K562 (cell line): ENCODE measurements around the gene HPS1. TPM values are rescaled to one million over a fixed set of nuclear protein-coding genes. Genes with fewer than 3 reads are reported as not detected.

Source experiments
- ATAC-seq: fragments of 200-7000 bp; cut with Tn5 transposase; 3 replicates; pipeline ENCODE4 v1.9.1; 2020; ENCODE audit warnings: moderate library complexity
- BruUV-seq: library from RNA; stranded (reverse); fragments of 400-500 nt; replicated peaks from 2 replicates; lab custom pipeline; 2021; lab: Mats Ljungman, UMichigan
- CTCF ChIA-PET: fragments of 300-600 bp; formaldehyde crosslinking; extraction: SDS; loops from one replicate; lab custom pipeline; 2021; ENCODE audit warnings: low intra/inter-chr PET ratio; lab: Yijun Ruan, JAX
- POLR2A ChIA-PET: fragments of 300-600, 350-650 bp; sonication (Branson Sonifier 250); formaldehyde crosslinking; extraction: SDS; loops from one replicate; lab custom pipeline; 2021; ENCODE audit warnings: antibody characterized with exemption, inconsistent platforms; lab: Yijun Ruan, JAX
- DNase-seq, 4 experiments: peaks; one replicate each; pipeline versions ENCODE4 v3.0.0 to v3.0.0-alpha.2; 2011 to 2018; ENCODE audit warnings: low spot score in 3 of 4, mixed read lengths in 3 of 4; ENCODE audit errors: extremely low read depth in 1 of 4
- FAIRE-seq: peaks from 2 replicates; lab custom pipeline; 2011; peaks lifted over from hg19 to GRCh38; lab: Jason Lieb, UNC
- H2AFZ ChIP-seq: 2 replicates; pipeline ENCODE4 v1.6.0; 2011; ENCODE audit warnings: low read depth, low read length, control low read depth, inconsistent platforms
- H3K27ac ChIP-seq: fragments of 200-600 bp; 3 replicates; pipeline ENCODE4 v1.8.0; 2011; ENCODE audit warnings: low read depth, mild to moderate bottlenecking, control low read depth, inconsistent platforms, low read length, moderate library complexity, mixed read lengths; ENCODE audit errors: extremely low read depth
- H3K27me3 ChIP-seq, 2 experiments: fragments of 300-600 bp in 1 of 2; 2 replicates in 1 of 2; 3 replicates in 1 of 2; pipeline versions ENCODE4 v1.6.0 to v1.8.0; 2011; ENCODE audit warnings: inconsistent platforms in 2 of 2, low read length in 2 of 2, mild to moderate bottlenecking in 1 of 2, mixed read lengths in 1 of 2, moderate library complexity in 1 of 2; ENCODE audit not compliant: control insufficient read depth in 2 of 2, insufficient read depth in 2 of 2
- H3K36me3 ChIP-seq: fragments of 300-600 bp; 3 replicates; pipeline ENCODE4 v1.8.0; 2011; ENCODE audit warnings: mild to moderate bottlenecking, low read length, inconsistent platforms; ENCODE audit not compliant: control insufficient read depth, insufficient read depth
- H3K4me1 ChIP-seq, 2 experiments: fragments of 200-600 bp in 1 of 2; replicated peaks in 1 of 2; 2 replicates in 1 of 2; 3 replicates in 1 of 2; pipeline versions ENCODE4 v1.5.1 to v1.8.0; 2011; ENCODE audit warnings: inconsistent platforms in 2 of 2, low read length in 2 of 2, mild to moderate bottlenecking in 1 of 2, mixed read lengths in 1 of 2, moderate library complexity in 1 of 2; ENCODE audit not compliant: control insufficient read depth in 2 of 2, insufficient read depth in 2 of 2
- H3K4me2 ChIP-seq: 2 replicates; pipeline ENCODE4 v1.6.1; 2011; ENCODE audit warnings: low read length, control low read depth, inconsistent platforms, mixed read lengths; ENCODE audit not compliant: insufficient read depth
- H3K4me3 ChIP-seq: fragments of 200-600 bp; sonication (generic), shearing (Covaris generic); 2 replicates; pipeline ENCODE4 v1.5.1; 2016; ENCODE audit warnings: control low read depth, inconsistent platforms
- H3K79me2 ChIP-seq: fragments of 200-600 bp; 3 replicates; pipeline ENCODE4 v1.8.0; 2011; ENCODE audit warnings: low read length, inconsistent platforms; ENCODE audit not compliant: control insufficient read depth, insufficient read depth
- H3K9ac ChIP-seq, 2 experiments: 2 replicates each; pipeline versions ENCODE4 v1.6.0 to v1.6.1; 2011; ENCODE audit warnings: low read depth in 2 of 2, low read length in 2 of 2, control low read depth in 1 of 2, inconsistent platforms in 1 of 2, mild to moderate bottlenecking in 1 of 2, mixed read lengths in 1 of 2; ENCODE audit not compliant: insufficient read depth in 1 of 2
- H3K9me1 ChIP-seq: one replicate; pipeline ENCODE4 v1.6.0; 2011; ENCODE audit warnings: inconsistent platforms, mild to moderate bottlenecking, low read length, moderate library complexity; ENCODE audit not compliant: control insufficient read depth, insufficient read depth
- H3K9me3 ChIP-seq: replicated peaks from 2 replicates; pipeline ENCODE4 v1.5.1; 2011; ENCODE audit warnings: low read depth, low read length, inconsistent platforms; ENCODE audit not compliant: control insufficient read depth, insufficient read depth
- H4K20me1 ChIP-seq: replicated peaks from 2 replicates; pipeline ENCODE4 v1.6.1; 2011; ENCODE audit warnings: low read length, inconsistent platforms, mixed read lengths; ENCODE audit not compliant: control insufficient read depth, insufficient read depth
- CREB3 ChIP-seq: fragments of 450-650 bp; conservative IDR thresholded peaks from 2 replicates; pipeline ENCODE4 v1.6.1; 2016; ENCODE audit warnings: missing genetic modification characterization, low read depth, mild to moderate bottlenecking, missing compliant biosample characterization, moderate library complexity
- CTCF ChIP-seq, 3 experiments: IDR thresholded peaks in 2 of 3; conservative IDR thresholded peaks in 1 of 3; 2 replicates each; pipeline ENCODE4 v1.5.1; 2011 to 2012; ENCODE audit warnings: low read length in 3 of 3, mild to moderate bottlenecking in 3 of 3, control low read depth in 2 of 3, improper control_type of control experiment in 1 of 3, inconsistent platforms in 1 of 3, low read depth in 1 of 3, mixed read lengths in 1 of 3, moderate library complexity in 1 of 3; ENCODE audit not compliant: insufficient read depth in 2 of 3
- ELF4 ChIP-seq: fragments of 450-650 bp; formaldehyde crosslinking; IDR thresholded peaks from 2 replicates; pipeline ENCODE4 v1.4.0; 2022; ENCODE audit warnings: missing genetic modification characterization
- ELK1 ChIP-seq: sonication (generic); formaldehyde crosslinking; IDR thresholded peaks from 2 replicates; pipeline ENCODE4 v1.8.1; 2022; ENCODE audit warnings: missing genetic modification reagents
- FOXM1 ChIP-seq, 2 experiments: fragments of 450-650 bp in 1 of 2; sonication (generic) in 1 of 2; formaldehyde crosslinking in 1 of 2; IDR thresholded peaks; 2 replicates each; pipeline versions ENCODE4 v1.6.1 to v1.9.0; 2017 to 2022; ENCODE audit warnings: low read depth in 2 of 2, mild to moderate bottlenecking in 2 of 2, missing genetic modification reagents in 1 of 2, moderate library complexity in 1 of 2
- HBP1 ChIP-seq: fragments of 450-650 bp; formaldehyde crosslinking; IDR thresholded peaks from 2 replicates; pipeline ENCODE4 v1.4.0; 2022; ENCODE audit warnings: missing genetic modification characterization
- MAZ ChIP-seq, 2 experiments: fragments of 450-650 bp in 1 of 2; sonication (generic) in 1 of 2; formaldehyde crosslinking; IDR thresholded peaks in 1 of 2; conservative IDR thresholded peaks in 1 of 2; 2 replicates each; pipeline versions ENCODE4 v1.4.0 to v1.5.0; 2020; ENCODE audit warnings: mild to moderate bottlenecking in 1 of 2, missing genetic modification reagents in 1 of 2
- MED1 ChIP-seq: sonication (generic); formaldehyde crosslinking; IDR thresholded peaks from 2 replicates; pipeline ENCODE4 v1.8.1; 2023; ENCODE audit warnings: missing genetic modification reagents, borderline replicate concordance
- PHB ChIP-seq: fragments of 250-450 bp; sonication (Bioruptor Pico); IDR thresholded peaks from 2 replicates; pipeline ENCODE4 v1.5.0; 2021
- POLR2G ChIP-seq: fragments of 200-400 bp; formaldehyde crosslinking; IDR thresholded peaks from 2 replicates; pipeline ENCODE4 v1.6.1; 2017; ENCODE audit warnings: low read depth, mild to moderate bottlenecking, antibody characterized with exemption, low read length, moderate library complexity
- RB1 ChIP-seq: fragments of 450-650 bp; IDR thresholded peaks from 2 replicates; pipeline ENCODE4 v1.6.1; 2017; ENCODE audit warnings: low read depth, mild to moderate bottlenecking
- SNRNP70 ChIP-seq: fragments of 200-400 bp; formaldehyde crosslinking; optimal IDR thresholded peaks from 2 replicates; pipeline ENCODE3; 2017; ENCODE audit warnings: low read depth, low read length
- ZBTB5 ChIP-seq: fragments of 450-650 bp; IDR thresholded peaks from 2 replicates; pipeline ENCODE4 v1.6.1; 2017; ENCODE audit warnings: antibody characterized with exemption
- ZNF57 ChIP-seq: fragments of 450-650 bp; formaldehyde crosslinking; IDR thresholded peaks from 2 replicates; pipeline ENCODE4 v1.4.0; 2020; ENCODE audit warnings: mild to moderate bottlenecking, moderate library complexity
- WGBS: fragments of 100-300 bp; shearing (Covaris generic); methylation state at CpG from one replicate; pipeline ENCODE4 v1.1.6; 2016; ENCODE audit warnings: low coverage, mixed read lengths; ENCODE audit not compliant: insufficient coverage; ENCODE audit errors: missing lambda C conversion rate; 5-methylcytosine and 5-hydroxymethylcytosine counted together
- in situ Hi-C: fragments of 300-500 bp; cut with MboI; formaldehyde crosslinking; loops from 4 replicates; pipeline ENCODE4 v1.15.0; 2018; ENCODE audit warnings: inconsistent platforms, mixed read lengths
- intact Hi-C: fragments of 100-400 bp; cut with micrococcal nuclease; formaldehyde crosslinking; loops from 2 replicates; pipeline ENCODE4 v1.14.2; 2022
- polyA plus RNA-seq, 8 experiments: library from polyadenylated mRNA; depleted of rRNA in 4 of 8; stranded (reverse) in 5 of 8; unstranded in 3 of 8; fragments of >200 nt; fragmentation: Nextera tagmentation in 2 of 8; fragmentation: Illumina TruSeq in 1 of 8; extraction: Ambion mirVana in 2 of 8; extraction: Trizol in 1 of 8; gene quantifications; 2 replicates each; pipeline versions ENCODE4 v1.2.1 to v1.2.3, GENCODE V29; 2011 to 2014; ENCODE audit warnings: inconsistent platforms in 1 of 8, missing spikeins in 1 of 8
- total RNA-seq, 7 experiments: library from RNA; depleted of rRNA in 6 of 7; stranded (reverse); fragments of >200 nt in 6 of 7; fragmentation: Illumina TruSeq in 2 of 7; extraction: Trizol in 2 of 7; gene quantifications; 2 replicates each; pipeline versions ENCODE4 v1.2.1 to v1.2.3, GENCODE V29; 2011 to 2021; ENCODE audit warnings: low replicate concordance in 1 of 7

Gene HPS1
- total and polyA plus RNA-seq, 9 of the 15 experiments (the other 6 are each of a cell fraction or from before 2014, with no cell fraction given) = 18.1 to 43.6 (median 26.3) TPM

- DNase-seq = peak in 1 of 4 experiments; percentile 41
- no peak overlapping the region for H3K27ac ChIP-seq
- no peak overlapping the region for H3K4me3 ChIP-seq
- no peaks in the 10 kb centered on the region for H3K27me3 ChIP-seq
- WGBS = 73% methylated on average over 3 of the region's 9 CpGs
- H2AFZ ChIP-seq = no peak overlapping the region
- no peaks in the 10 kb centered on the region for H3K9me3 ChIP-seq
- H4K20me1 ChIP-seq = no peaks in the 10 kb centered on the region
- no peak overlapping the region for H3K9ac ChIP-seq
- peak; percentile 81 for ATAC-seq
- no peaks in the 10 kb centered on the region for H3K9me1 ChIP-seq
- POLR2A ChIA-PET = interaction anchor here (0.6 to 1.2 kb wide), 2 partner anchors 11 to 376 kb away, joined by 3 to 4 read pairs; no protein-coding TSS in a partner anchor
- peaks cover 0 to 9% of the 10 kb centered on the region in 2 experiments; a peak in 1 of 5 replicates for H3K4me1 ChIP-seq
- H3K4me2 ChIP-seq = no peak overlapping the region
- no peak for FAIRE-seq
- intact Hi-C loops = no loop called here
- peaks cover 33% of the 10 kb centered on the region; the same call in 2 of the 3 replicates for H3K36me3 ChIP-seq
- CTCF ChIA-PET = interaction anchor here (1.0 kb wide), 1 partner anchor 43 kb away, joined by 4 read pairs; no protein-coding TSS in a partner anchor
- no TSS peak for BruUV-seq
- in situ Hi-C loops = loop anchor here (10.0 kb wide), 1 partner anchor 241 kb away; no protein-coding TSS in a partner anchor
- no peaks in the 10 kb centered on the region for H3K79me2 ChIP-seq
- TF ChIP-seq PHB (CRISPR knock-in tag) (no peak), POLR2G (peak; percentile 54), ELF4 (CRISPR knock-in tag) (no peak), ELK1 (no peak), MAZ (CRISPR knock-in tag; conservative IDR thresholded peaks at IDR 0.05 in 1 of 2, IDR thresholded peaks at IDR 0.05 in 1 of 2) (no peak), CTCF (IDR thresholded peaks at IDR 0.05 in 2 of 3, conservative IDR thresholded peaks at IDR 0.05 in 1 of 3; ENCODE audit: insufficient read depth in 2 of 3, low read depth in 1 of 3, low read length in 3 of 3) (peak; percentile 32 to 40 (median 33); a peak in 3 of 6 replicates), ZBTB5 (no peak), FOXM1 (IDR thresholded peaks at IDR 0.05; ENCODE audit: low read depth) (no peak), FOXM1 (CRISPR knock-in tag; IDR thresholded peaks at IDR 0.05; ENCODE audit: low read depth) (no peak), SNRNP70 (no peak), RB1 (no peak), MED1 (CRISPR knock-in tag) (no peak), ZNF57 (CRISPR knock-in tag) (no peak), CREB3 (tag) (no peak), HBP1 (CRISPR knock-in tag) (no peak)
These were observed 23.0 kb downstream of the HPS1 start for GRCh38 chr10:98423691-98424120.
